NCI-H345 (cell line): ENCODE results near the gene THTPA.

Source experiments
- DNase-seq: peaks from one replicate; lab custom pipeline; 2025; lab: John Stamatoyannopoulos, UW

THTPA gene

GRCh38 chr14:23555882-23556699, at the start of gene THTPA:
THTPA (plus strand) TSS chr14:23556271; CDS start chr14:23556758, 487 bp downstream.
- DNase-seq, result peak; percentile 93

- DNase-seq, result peak; percentile 55
Measured at GRCh38 chr14:23512156-23512555, 43.9 kb upstream of the THTPA start.

- no peak for DNase-seq
Measured at GRCh38 chr14:23513005-23513817, 42.9 kb upstream of the THTPA start.

- no peak for DNase-seq
Measured at GRCh38 chr14:23513818-23514643, 42.0 kb upstream of the THTPA start.

GRCh38 chr14:23514644-23514957, 41.5 kb upstream of the THTPA start:
- no peak for DNase-seq

GRCh38 chr14:23517650-23518326, 38.3 kb upstream of the THTPA start:
- DNase-seq, result no peak

GRCh38 chr14:23518709-23519108, 37.4 kb upstream of the THTPA start:
- no peak for DNase-seq

- DNase-seq, result no peak
Measured at GRCh38 chr14:23520899-23521533, 35.1 kb upstream of the THTPA start.

- no peak for DNase-seq
Measured at GRCh38 chr14:23521785-23522640, 34.1 kb upstream of the THTPA start.

- no peak for DNase-seq
Measured at GRCh38 chr14:23522643-23523198, 33.4 kb upstream of the THTPA start.

GRCh38 chr14:23523229-23524016, 32.6 kb upstream of the THTPA start:
- DNase-seq, result no peak

- no peak for DNase-seq
Measured at GRCh38 chr14:23524954-23525353, 31.1 kb upstream of the THTPA start.

- no peak for DNase-seq
Measured at GRCh38 chr14:23525611-23526010, 30.5 kb upstream of the THTPA start.

- DNase-seq, result no peak
Measured at GRCh38 chr14:23528555-23528954, 27.5 kb upstream of the THTPA start.

- no peak for DNase-seq
Measured at GRCh38 chr14:23529016-23529415, 27.1 kb upstream of the THTPA start.

- DNase-seq, result no peak
Measured at GRCh38 chr14:23530375-23531055, 25.6 kb upstream of the THTPA start.

GRCh38 chr14:23531391-23531790, 24.7 kb upstream of the THTPA start:
- no peak for DNase-seq

- DNase-seq, result no peak
Measured at GRCh38 chr14:23532658-23533057, 23.4 kb upstream of the THTPA start.
